Mesendoderm (in vitro differentiated cells): ENCODE results near the gene ZCCHC7.

ENCODE experiments used
- DNase-seq: peaks from one replicate; pipeline ENCODE4 v3.0.0; 2013
- H2AK5ac ChIP-seq: 2 replicates; pipeline ENCODE4 v1.6.1; 2013; ENCODE audit warnings: low read length, inconsistent platforms
- H2BK120ac ChIP-seq: 2 replicates; pipeline ENCODE4 v1.6.1; 2013; ENCODE audit warnings: low read depth, mild to moderate bottlenecking, low read length, moderate library complexity, mixed read lengths
- H2BK15ac ChIP-seq: replicated peaks from 2 replicates; pipeline ENCODE4 v1.6.1; 2013; ENCODE audit warnings: low read depth, mild to moderate bottlenecking, moderate library complexity
- H2BK5ac ChIP-seq: 2 replicates; pipeline ENCODE4 v1.6.1; 2013; ENCODE audit warnings: low read length, inconsistent platforms
- H3K18ac ChIP-seq: 2 replicates; pipeline ENCODE4 v1.6.1; 2013; ENCODE audit warnings: mild to moderate bottlenecking, low read length, mixed read lengths
- H3K23ac ChIP-seq: one replicate; pipeline ENCODE4 v1.6.1; 2013; ENCODE audit warnings: low read length
- H3K27ac ChIP-seq: 2 replicates; pipeline ENCODE4 v1.5.1; 2013; ENCODE audit warnings: low read depth, mild to moderate bottlenecking, inconsistent platforms, low read length, moderate library complexity
- H3K27me3 ChIP-seq: 2 replicates; pipeline ENCODE4 v1.6.1; 2013; ENCODE audit warnings: low read length, control low read depth, mild to moderate bottlenecking, inconsistent platforms; ENCODE audit not compliant: insufficient read depth, poor library complexity
- H3K36me3 ChIP-seq: 2 replicates; pipeline ENCODE4 v1.6.1; 2013; ENCODE audit warnings: low read length, inconsistent platforms; ENCODE audit not compliant: control insufficient read depth, insufficient read depth
- H3K4ac ChIP-seq: one replicate; pipeline ENCODE4 v1.6.1; 2013; ENCODE audit warnings: low read depth, mild to moderate bottlenecking, low read length, moderate library complexity
- H3K4me1 ChIP-seq: 2 replicates; pipeline ENCODE4 v1.6.1; 2013; ENCODE audit warnings: low read depth, low read length, inconsistent platforms; ENCODE audit not compliant: control insufficient read depth
- H3K4me2 ChIP-seq: 2 replicates; pipeline ENCODE4 v1.6.1; 2013; ENCODE audit warnings: low read length
- H3K4me3 ChIP-seq: 2 replicates; pipeline ENCODE4 v1.5.1; 2013; ENCODE audit warnings: mild to moderate bottlenecking, low read length
- H3K56ac ChIP-seq: one replicate; pipeline ENCODE4 v1.6.1; 2013; ENCODE audit warnings: low read length
- H3K79me1 ChIP-seq: 2 replicates; pipeline ENCODE4 v1.6.1; 2013; ENCODE audit warnings: low read length, inconsistent platforms
- H3K79me2 ChIP-seq: 2 replicates; pipeline ENCODE4 v1.6.1; 2013; ENCODE audit warnings: mild to moderate bottlenecking, low read length; ENCODE audit not compliant: control insufficient read depth, insufficient read depth
- H3K9ac ChIP-seq: 2 replicates; pipeline ENCODE4 v1.6.1; 2013; ENCODE audit warnings: low read length, inconsistent platforms
- H4K5ac ChIP-seq: one replicate; pipeline ENCODE4 v1.6.1; 2013; ENCODE audit warnings: low read length
- H4K8ac ChIP-seq: one replicate; pipeline ENCODE4 v1.6.1; 2013; ENCODE audit warnings: low read depth, mild to moderate bottlenecking, control low read depth, low read length, moderate library complexity
- WGBS: extraction: QIAGEN DNeasy Blood & Tissue Kit; methylation state at CpG from one replicate; pipeline ENCODE4 v1.1.7; 2013; ENCODE audit warnings: low lambda C conversion rate, missing lambda C conversion rate; ENCODE audit not compliant: insufficient coverage; ENCODE audit errors: extremely low coverage; 5-methylcytosine and 5-hydroxymethylcytosine counted together

The ZCCHC7 gene

GRCh38 chr9:37264539-37264938 lies 144.2 kb downstream of the ZCCHC7 start:
- H3K27me3 ChIP-seq, result no peaks in the 10 kb centered on the region
- no peak overlapping the region for H3K4me2 ChIP-seq
- no peak for DNase-seq
- no peak overlapping the region for H2BK120ac ChIP-seq
- no peak overlapping the region for H3K4ac ChIP-seq
- H3K36me3 ChIP-seq, result no peaks in the 10 kb centered on the region
- no peaks in the 10 kb centered on the region for H3K4me1 ChIP-seq
- no peaks in the 10 kb centered on the region for H3K79me2 ChIP-seq
- no peak overlapping the region for H3K18ac ChIP-seq
- no peak overlapping the region for H2BK5ac ChIP-seq
- no peak overlapping the region for H2BK15ac ChIP-seq
- H3K23ac ChIP-seq, result no peak overlapping the region
- H3K79me1 ChIP-seq, result peaks cover 1% of the 10 kb centered on the region
- H4K5ac ChIP-seq, result no peak overlapping the region
- no peak overlapping the region for H2AK5ac ChIP-seq
- no peak overlapping the region for H3K27ac ChIP-seq
- H3K56ac ChIP-seq, result no peak overlapping the region
- H4K8ac ChIP-seq, result no peak overlapping the region
- WGBS, result no CpG with 5 or more reads among the region's 1 CpG
- no peak overlapping the region for H3K9ac ChIP-seq
- no peak overlapping the region for H3K4me3 ChIP-seq

- Histone ChIP-seq H2BK15ac (no peak overlapping the region), H3K4ac (no peak overlapping the region), H3K18ac (no peak overlapping the region), H3K4me2 (no peak overlapping the region), H3K9ac (no peak overlapping the region), H3K27me3 (no peaks in the 10 kb centered on the region), H3K56ac (no peak overlapping the region), H2BK5ac (no peak overlapping the region), H3K79me1 (no peaks in the 10 kb centered on the region), H4K8ac (no peak overlapping the region), H3K4me3 (no peak overlapping the region), H2AK5ac (no peak overlapping the region), H3K23ac (no peak overlapping the region), H3K36me3 (no peaks in the 10 kb centered on the region), H3K27ac (no peak overlapping the region), H3K4me1 (no peaks in the 10 kb centered on the region), H2BK120ac (no peak overlapping the region), H3K79me2 (no peaks in the 10 kb centered on the region), H4K5ac (no peak overlapping the region)
- no CpG with 5 or more reads among the region's 1 CpG for WGBS
- DNase-seq, result no peak
Measured at GRCh38 chr9:37266630-37267029, 146.3 kb downstream of the ZCCHC7 start.

- no peaks in the 10 kb centered on the region for H3K27me3 ChIP-seq
- no peaks in the 10 kb centered on the region for H3K36me3 ChIP-seq
- H3K23ac ChIP-seq, result no peak overlapping the region
- WGBS, result no CpG with 5 or more reads among the region's 5 CpGs
- H2AK5ac ChIP-seq, result no peak overlapping the region
- H2BK15ac ChIP-seq, result no peak overlapping the region
- H3K4me3 ChIP-seq, result no peak overlapping the region
- H3K56ac ChIP-seq, result no peak overlapping the region
- no peak overlapping the region for H4K8ac ChIP-seq
- no peak overlapping the region for H2BK120ac ChIP-seq
- H4K5ac ChIP-seq, result no peak overlapping the region
- H3K27ac ChIP-seq, result no peak overlapping the region
- no peaks in the 10 kb centered on the region for H3K79me1 ChIP-seq
- no peaks in the 10 kb centered on the region for H3K79me2 ChIP-seq
- H2BK5ac ChIP-seq, result no peak overlapping the region
- no peaks in the 10 kb centered on the region for H3K4me1 ChIP-seq
- no peak overlapping the region for H3K18ac ChIP-seq
- no peak for DNase-seq
- H3K4ac ChIP-seq, result no peak overlapping the region
- H3K9ac ChIP-seq, result no peak overlapping the region
- no peak overlapping the region for H3K4me2 ChIP-seq
Measured at GRCh38 chr9:37269221-37269620, 148.8 kb downstream of the ZCCHC7 start.

- Histone ChIP-seq H3K79me1 (no peaks in the 10 kb centered on the region), H4K8ac (no peak overlapping the region), H3K36me3 (no peaks in the 10 kb centered on the region), H3K56ac (no peak overlapping the region), H4K5ac (no peak overlapping the region), H2BK5ac (no peak overlapping the region), H3K9ac (no peak overlapping the region), H3K4me1 (no peaks in the 10 kb centered on the region), H2BK120ac (no peak overlapping the region), H2AK5ac (no peak overlapping the region), H3K27me3 (no peaks in the 10 kb centered on the region), H3K79me2 (no peaks in the 10 kb centered on the region), H3K4me3 (no peak overlapping the region), H3K18ac (no peak overlapping the region), H3K4ac (no peak overlapping the region), H3K27ac (no peak overlapping the region), H3K23ac (no peak overlapping the region), H3K4me2 (no peak overlapping the region), H2BK15ac (no peak overlapping the region)
- no peak for DNase-seq
- WGBS, result no CpG with 5 or more reads among the region's 6 CpGs
Measured at GRCh38 chr9:37271679-37272078, 151.3 kb downstream of the ZCCHC7 start.

GRCh38 chr9:37273595-37273994 lies 153.2 kb downstream of the ZCCHC7 start:
- Histone ChIP-seq H2BK5ac (no peak overlapping the region), H3K9ac (no peak overlapping the region), H3K4me1 (no peaks in the 10 kb centered on the region), H2BK120ac (no peak overlapping the region), H2BK15ac (no peak overlapping the region), H4K8ac (no peak overlapping the region), H3K23ac (no peak overlapping the region), H3K18ac (no peak overlapping the region), H3K4me2 (no peak overlapping the region), H2AK5ac (no peak overlapping the region), H3K36me3 (no peaks in the 10 kb centered on the region), H3K56ac (no peak overlapping the region), H3K79me2 (no peaks in the 10 kb centered on the region), H3K27me3 (no peaks in the 10 kb centered on the region), H4K5ac (no peak overlapping the region), H3K79me1 (no peaks in the 10 kb centered on the region), H3K4me3 (no peak overlapping the region), H3K27ac (no peak overlapping the region), H3K4ac (no peak overlapping the region)
- DNase-seq, result no peak

GRCh38 chr9:37281541-37281940 lies 161.2 kb downstream of the ZCCHC7 start:
- Histone ChIP-seq H3K79me2 (no peaks in the 10 kb centered on the region), H2BK15ac (no peak overlapping the region), H3K9ac (no peak overlapping the region), H3K4me1 (no peaks in the 10 kb centered on the region), H2BK120ac (no peak overlapping the region), H3K56ac (no peak overlapping the region), H3K36me3 (no peaks in the 10 kb centered on the region), H4K5ac (no peak overlapping the region), H3K27ac (no peak overlapping the region), H2BK5ac (no peak overlapping the region), H3K23ac (no peak overlapping the region), H3K27me3 (no peaks in the 10 kb centered on the region), H4K8ac (no peak overlapping the region), H2AK5ac (no peak overlapping the region), H3K79me1 (no peaks in the 10 kb centered on the region), H3K18ac (no peak overlapping the region), H3K4ac (no peak overlapping the region), H3K4me2 (no peak overlapping the region), H3K4me3 (no peak overlapping the region)
- no peak for DNase-seq
- WGBS, result no CpG with 5 or more reads among the region's 2 CpGs
